ENCODE measurements around the gene SNX27. TPM values are rescaled to one million over a fixed set of nuclear protein-coding genes. Genes with fewer than 3 reads are reported as not detected.

SNX27 gene
- total RNA-seq, 2 experiments from 2014 or later = 13.2 to 13.3 TPM

DNA sequence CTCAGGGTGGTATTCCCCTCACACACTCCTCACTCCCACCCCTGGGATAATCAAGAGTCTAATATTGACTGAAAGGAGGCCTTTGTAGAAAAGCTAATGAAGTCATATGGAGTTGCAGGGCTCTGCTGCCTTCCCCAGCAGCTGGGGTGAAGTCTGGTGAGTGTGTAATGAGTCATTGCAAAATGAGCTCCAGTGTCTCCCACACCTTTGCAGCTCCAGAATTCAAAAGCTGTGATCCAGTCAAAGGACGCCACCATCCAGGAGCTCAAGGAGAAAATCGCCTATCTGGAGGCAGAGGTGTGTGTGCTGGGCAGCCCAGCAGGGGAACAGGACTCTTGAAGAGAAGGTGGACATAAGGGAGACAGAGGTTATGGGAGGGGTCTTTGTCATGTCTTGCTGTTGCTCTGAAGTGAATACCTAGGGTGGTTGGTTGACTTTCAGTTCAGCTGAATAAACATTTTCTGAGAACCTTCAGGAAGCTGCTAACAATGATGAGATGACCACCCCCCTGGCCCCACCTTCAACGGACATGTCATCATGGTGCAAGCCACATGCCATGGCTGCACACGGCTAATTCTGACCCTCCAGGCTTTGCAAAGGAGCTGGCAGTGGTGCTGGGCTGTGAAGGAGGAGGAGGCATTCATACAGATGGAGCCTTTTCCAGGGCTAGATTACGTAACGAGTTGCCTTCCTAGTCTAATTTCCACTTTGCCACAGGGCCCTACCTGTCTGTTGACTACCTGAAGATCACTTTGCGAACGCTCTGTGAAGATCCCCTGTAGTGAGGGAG is 32.2 kb upstream of the SNX27 start:
- Mint-ChIP-seq H3K9me3 (no peaks in the 10 kb centered on the region), H3K27me3 (no peaks in the 10 kb centered on the region), H3K4me3 (no peak overlapping the region), H3K4me1 (ENCODE audit: low read depth) (no peaks in the 10 kb centered on the region), H3K27ac (no peak overlapping the region), H3K36me3 (ENCODE audit: low read depth) (no peaks in the 10 kb centered on the region)
- ChIA-PET CTCF (interaction anchor here (0.6 to 1.0 kb wide), 2 partner anchors 26 to 631 kb away, joined by 3 to 4 read pairs; no protein-coding TSS in a partner anchor), POLR2A (no interaction called here)
- H3K9me3 ChIP-seq (ENCODE audit: control insufficient read depth in 1 of 2, insufficient read depth in 1 of 2, low read length in 2 of 2) = no peaks in the 10 kb centered on the region
- H3K27ac ChIP-seq (ENCODE audit: low read depth in 1 of 2, low read length in 2 of 2) = no peak overlapping the region
- ATAC-seq (ENCODE audit: poor library complexity) (no peak), DNase-seq (no peak)
- TF ChIP-seq, protein P1, sequence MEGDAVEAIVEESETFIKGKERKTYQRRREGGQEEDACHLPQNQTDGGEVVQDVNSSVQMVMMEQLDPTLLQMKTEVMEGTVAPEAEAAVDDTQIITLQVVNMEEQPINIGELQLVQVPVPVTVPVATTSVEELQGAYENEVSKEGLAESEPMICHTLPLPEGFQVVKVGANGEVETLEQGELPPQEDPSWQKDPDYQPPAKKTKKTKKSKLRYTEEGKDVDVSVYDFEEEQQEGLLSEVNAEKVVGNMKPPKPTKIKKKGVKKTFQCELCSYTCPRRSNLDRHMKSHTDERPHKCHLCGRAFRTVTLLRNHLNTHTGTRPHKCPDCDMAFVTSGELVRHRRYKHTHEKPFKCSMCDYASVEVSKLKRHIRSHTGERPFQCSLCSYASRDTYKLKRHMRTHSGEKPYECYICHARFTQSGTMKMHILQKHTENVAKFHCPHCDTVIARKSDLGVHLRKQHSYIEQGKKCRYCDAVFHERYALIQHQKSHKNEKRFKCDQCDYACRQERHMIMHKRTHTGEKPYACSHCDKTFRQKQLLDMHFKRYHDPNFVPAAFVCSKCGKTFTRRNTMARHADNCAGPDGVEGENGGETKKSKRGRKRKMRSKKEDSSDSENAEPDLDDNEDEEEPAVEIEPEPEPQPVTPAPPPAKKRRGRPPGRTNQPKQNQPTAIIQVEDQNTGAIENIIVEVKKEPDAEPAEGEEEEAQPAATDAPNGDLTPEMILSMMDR (IDR thresholded peaks at IDR 0.05) = no peak
- no peak overlapping the region for H3K4me3 ChIP-seq (ENCODE audit: low read length)
- H3K27me3 ChIP-seq (ENCODE audit: control insufficient read depth in 1 of 2, insufficient read depth in 2 of 2, low read length in 2 of 2) = no peaks in the 10 kb centered on the region
- no peaks in the 10 kb centered on the region for H3K36me3 ChIP-seq (ENCODE audit: insufficient read depth, low read length)
- no peaks in the 10 kb centered on the region for H3K4me1 ChIP-seq (ENCODE audit: insufficient read depth, low read length)
- intact Hi-C loops (cut with DNase I, micrococcal nuclease) = no loop called here

- Histone ChIP-seq H3K27ac (ENCODE audit: low read depth in 1 of 2, low read length in 2 of 2) (no peak overlapping the region), H3K36me3 (ENCODE audit: insufficient read depth, low read length) (no peaks in the 10 kb centered on the region), H3K4me3 (ENCODE audit: low read length) (no peak overlapping the region), H3K9me3 (ENCODE audit: control insufficient read depth in 1 of 2, insufficient read depth in 1 of 2, low read length in 2 of 2) (no peaks in the 10 kb centered on the region), H3K27me3 (ENCODE audit: control insufficient read depth in 1 of 2, insufficient read depth in 2 of 2, low read length in 2 of 2) (no peaks in the 10 kb centered on the region), H3K4me1 (ENCODE audit: insufficient read depth, low read length) (no peaks in the 10 kb centered on the region)
- H3K4me3 Mint-ChIP-seq = no peak overlapping the region
- no peaks in the 10 kb centered on the region for H3K9me3 Mint-ChIP-seq
- no peaks in the 10 kb centered on the region for H3K4me1 Mint-ChIP-seq (ENCODE audit: low read depth)
- ChIA-PET CTCF (no interaction called here), POLR2A (no interaction called here)
- DNase-seq = no peak
- intact Hi-C loops (cut with DNase I, micrococcal nuclease) = no loop called here
- no peaks in the 10 kb centered on the region for H3K36me3 Mint-ChIP-seq (ENCODE audit: low read depth)
- TF ChIP-seq, protein P1 (IDR thresholded peaks at IDR 0.05) = no peak
- H3K27me3 Mint-ChIP-seq = no peaks in the 10 kb centered on the region
- H3K27ac Mint-ChIP-seq = no peak overlapping the region
- no peak for ATAC-seq (ENCODE audit: poor library complexity)
Observed at GRCh38 chr1:151581451-151581850, 30.4 kb upstream of the SNX27 start.

GRCh38 chr1:151581921-151582320 is 29.9 kb upstream of the SNX27 start:
- H3K27ac ChIP-seq (ENCODE audit: low read depth in 1 of 2, low read length in 2 of 2) = no peak overlapping the region
- H3K4me1 ChIP-seq (ENCODE audit: insufficient read depth, low read length) = no peaks in the 10 kb centered on the region
- POLR2A ChIA-PET = no interaction called here
- Mint-ChIP-seq H3K27ac (no peak overlapping the region), H3K4me3 (no peak overlapping the region), H3K36me3 (ENCODE audit: low read depth) (no peaks in the 10 kb centered on the region), H3K9me3 (no peaks in the 10 kb centered on the region), H3K4me1 (ENCODE audit: low read depth) (no peaks in the 10 kb centered on the region), H3K27me3 (no peaks in the 10 kb centered on the region)
- no peak for ATAC-seq (ENCODE audit: poor library complexity)
- intact Hi-C loops (cut with DNase I, micrococcal nuclease) = no loop called here
- CTCF ChIA-PET = interaction anchor here (0.5 kb wide), 1 partner anchor 81 kb away, joined by 3 read pairs; no protein-coding TSS in a partner anchor
- no peak for DNase-seq
- no peak overlapping the region for H3K4me3 ChIP-seq (ENCODE audit: low read length)
- TF ChIP-seq, protein P1 (IDR thresholded peaks at IDR 0.05) = no peak
- H3K36me3 ChIP-seq (ENCODE audit: insufficient read depth, low read length) = no peaks in the 10 kb centered on the region
- H3K27me3 ChIP-seq (ENCODE audit: control insufficient read depth in 1 of 2, insufficient read depth in 2 of 2, low read length in 2 of 2) = no peaks in the 10 kb centered on the region
- H3K9me3 ChIP-seq (ENCODE audit: control insufficient read depth in 1 of 2, insufficient read depth in 1 of 2, low read length in 2 of 2) = no peaks in the 10 kb centered on the region

All from CD4-positive, alpha-beta T cell (primary cell).